PFSK-1 (cell line): Measurements from ENCODE around the gene GASK1A.

Experiments used
- FOXP2 ChIP-seq: optimal IDR thresholded peaks from 2 replicates; pipeline ENCODE3; 2011; ENCODE audit warnings: borderline replicate concordance, control low read depth, inconsistent platforms; ENCODE audit not compliant: insufficient read depth; ENCODE audit errors: extremely low read length, extremely low read depth
- POLR2AphosphoS5 ChIP-seq: IDR thresholded peaks from 2 replicates; pipeline ENCODE4 v1.6.1; 2012; ENCODE audit warnings: low read depth, mild to moderate bottlenecking, control low read depth, low read length, moderate library complexity
- REST ChIP-seq, 2 experiments: IDR thresholded peaks; 2 replicates each; pipeline versions ENCODE4 v1.6.1 to v1.8.0; 2011 to 2012; ENCODE audit warnings: low read depth in 2 of 2, low read length in 2 of 2, control low read depth in 1 of 2, inconsistent platforms in 1 of 2, mild to moderate bottlenecking in 1 of 2, moderate library complexity in 1 of 2; ENCODE audit not compliant: insufficient read depth in 1 of 2
- SIN3A ChIP-seq: IDR thresholded peaks from 2 replicates; pipeline ENCODE4 v1.6.1; 2012; ENCODE audit warnings: mild to moderate bottlenecking, low read length, moderate library complexity, borderline replicate concordance; ENCODE audit not compliant: insufficient read depth
- TAF1 ChIP-seq: IDR thresholded peaks from 2 replicates; pipeline ENCODE4 v1.6.1; 2012; ENCODE audit warnings: low read length, control low read depth, borderline replicate concordance; ENCODE audit not compliant: insufficient read depth

The GASK1A gene

DNA sequence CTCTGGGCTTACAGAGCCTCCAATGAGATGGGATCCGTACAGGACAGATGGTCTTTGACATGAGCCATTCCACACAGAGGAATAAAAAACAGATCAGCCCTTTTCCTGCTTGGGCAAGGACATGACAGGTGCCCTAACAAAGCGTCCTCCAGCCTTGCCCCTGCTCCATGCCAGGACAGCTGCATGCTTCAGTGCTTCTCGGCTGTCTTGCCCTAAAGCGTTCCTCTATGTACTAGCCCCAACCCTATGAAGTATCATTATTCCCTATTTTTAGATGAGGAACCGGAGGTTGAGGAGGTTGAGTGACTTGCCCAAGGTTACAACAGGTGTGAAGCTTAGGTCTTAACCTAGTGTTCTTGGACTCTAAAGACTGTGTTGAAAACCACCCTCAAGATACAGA, 116.3 kb downstream of the GASK1A start:
- no peak for TF ChIP-seq POLR2AphosphoS5
- no peak for TF ChIP-seq FOXP2
- TF ChIP-seq SIN3A: no peak
- TF ChIP-seq REST (IDR thresholded peaks at IDR 0.05; ENCODE audit: insufficient read depth in 1 of 2, low read depth in 2 of 2, low read length in 2 of 2): no peak
- TF ChIP-seq TAF1: no peak

DNA sequence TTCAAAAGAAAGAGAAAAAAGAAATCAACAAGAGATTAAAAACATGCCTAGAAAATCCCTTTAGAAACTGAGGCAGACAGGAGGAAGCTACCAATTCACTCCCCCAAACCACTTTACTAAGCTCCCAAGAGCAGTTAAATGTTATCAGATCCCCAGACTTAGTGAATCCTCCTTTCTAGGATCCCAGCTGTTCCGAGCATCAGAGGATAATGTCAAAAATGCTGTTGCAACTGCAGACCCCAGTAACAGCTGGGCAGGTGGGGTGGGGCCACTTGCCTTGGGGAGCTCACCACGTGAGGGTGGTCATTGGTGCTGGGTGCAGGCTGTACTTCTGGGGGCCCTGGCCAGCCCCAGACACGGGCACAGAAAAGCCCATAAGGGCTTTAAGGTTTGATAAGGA, 117.7 kb downstream of the GASK1A start:
- TF ChIP-seq TAF1: no peak
- no peak for TF ChIP-seq POLR2AphosphoS5
- no peak for TF ChIP-seq FOXP2
- no peak for TF ChIP-seq REST (IDR thresholded peaks at IDR 0.05; ENCODE audit: insufficient read depth in 1 of 2, low read depth in 2 of 2, low read length in 2 of 2)
- no peak for TF ChIP-seq SIN3A

DNA sequence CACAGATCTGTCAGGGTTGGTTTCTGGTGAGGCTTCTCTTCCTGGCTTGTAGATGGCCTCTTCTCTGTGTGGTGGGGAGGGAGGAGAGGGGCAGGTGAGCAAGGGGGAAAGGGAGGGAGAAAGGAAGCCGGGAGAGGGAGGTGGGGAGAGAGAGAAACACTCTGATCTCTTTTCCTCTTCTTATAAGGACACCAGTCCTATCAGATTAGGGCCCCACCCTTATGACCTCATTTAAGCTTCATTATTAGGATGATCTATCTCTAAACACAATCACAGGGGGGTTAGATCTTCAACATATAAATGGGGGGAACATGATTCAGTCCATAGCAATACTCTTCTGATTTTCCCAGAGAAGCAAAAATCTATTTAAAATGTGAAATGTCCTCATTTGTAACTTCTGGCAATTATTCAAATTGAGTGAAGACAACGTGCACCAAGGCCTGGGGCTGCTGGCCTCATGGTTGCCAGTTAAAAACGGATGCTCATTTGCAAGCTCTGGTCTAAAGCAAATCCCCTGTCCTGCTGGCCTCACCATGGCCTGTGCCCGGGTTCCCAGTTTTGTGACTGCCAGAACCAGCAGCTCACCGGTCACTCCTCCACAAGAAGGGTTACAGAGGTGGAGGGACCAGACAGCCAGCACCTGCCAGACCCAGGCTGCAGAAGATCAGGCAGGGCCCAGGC, 118.4 kb downstream of the GASK1A start:
- TF ChIP-seq TAF1 (no peak), FOXP2 (no peak), REST (IDR thresholded peaks at IDR 0.05; ENCODE audit: insufficient read depth in 1 of 2, low read depth in 2 of 2, low read length in 2 of 2) (no peak), SIN3A (no peak), POLR2AphosphoS5 (no peak)

DNA sequence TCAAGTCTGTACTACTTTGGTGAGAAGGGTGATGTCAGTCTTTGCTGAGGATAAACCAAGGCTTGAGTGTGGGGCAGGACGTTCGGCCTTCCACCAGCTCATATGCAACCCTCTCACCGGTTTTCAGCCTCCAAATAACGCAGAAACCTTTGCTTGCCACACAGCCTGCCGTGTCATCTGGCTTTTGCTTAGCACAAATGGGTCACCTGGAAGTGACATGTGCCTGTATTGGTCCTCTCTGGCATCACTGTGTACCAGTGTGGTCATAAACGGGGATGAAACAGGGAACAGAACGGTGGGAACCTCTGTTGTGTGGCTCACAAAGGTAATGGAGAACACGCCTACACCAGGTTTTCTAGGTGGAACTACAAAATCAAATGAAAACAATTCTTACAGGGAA, 119.7 kb downstream of the GASK1A start:
- TF ChIP-seq FOXP2: no peak
- no peak for TF ChIP-seq REST (IDR thresholded peaks at IDR 0.05; ENCODE audit: insufficient read depth in 1 of 2, low read depth in 2 of 2, low read length in 2 of 2)
- no peak for TF ChIP-seq SIN3A
- TF ChIP-seq TAF1: no peak
- TF ChIP-seq POLR2AphosphoS5: no peak
